A673 (cell line): ENCODE data around the gene PACRG. TPM values are rescaled to one million over a fixed set of nuclear protein-coding genes. Genes with fewer than 3 reads are reported as not detected.

ENCODE experiments used
- BruUV-seq: library from RNA; stranded (reverse); fragments of 400-500 nt; replicated peaks from 2 replicates; lab custom pipeline; 2021; lab: Mats Ljungman, UMichigan
- CTCF ChIA-PET: fragments of 300-600 bp; sonication (Branson Sonifier 250); formaldehyde crosslinking; loops from one replicate; lab custom pipeline; 2022; ENCODE audit warnings: antibody characterized with exemption; lab: Charles Lee
- POLR2A ChIA-PET: fragments of 300-600 bp; sonication (Branson Sonifier 250); formaldehyde crosslinking; loops from one replicate; lab custom pipeline; 2022; ENCODE audit warnings: antibody characterized with exemption; ENCODE audit not compliant: low non-redundant PET; lab: Charles Lee
- DNase-seq: peaks from one replicate; pipeline ENCODE4 v3.0.0-alpha.2; 2015; ENCODE audit warnings: low spot score
- H3K27ac ChIP-seq: fragments of 200-600 bp; sonication (generic); 2 replicates; pipeline ENCODE4 v1.5.1; 2016; ENCODE audit warnings: mixed run types, low read depth, mild to moderate bottlenecking, mixed read lengths, antibody characterized with exemption, low read length; ENCODE audit not compliant: poor library complexity, severe bottlenecking
- H3K27me3 ChIP-seq: fragments of 200-600 bp; sonication (generic); replicated peaks from 2 replicates; pipeline ENCODE4 v1.6.1; 2017; ENCODE audit warnings: mixed run types, low read depth, mild to moderate bottlenecking, mixed read lengths, antibody characterized with exemption, low read length; ENCODE audit not compliant: insufficient read depth, poor library complexity
- H3K36me3 ChIP-seq: fragments of 200-600 bp; sonication (generic); 2 replicates; pipeline ENCODE4 v1.6.1; 2016; ENCODE audit warnings: mixed run types, mild to moderate bottlenecking, mixed read lengths, antibody characterized with exemption, low read length; ENCODE audit not compliant: insufficient read depth, poor library complexity, severe bottlenecking
- H3K4me1 ChIP-seq: fragments of 200-600 bp; sonication (generic); 2 replicates; pipeline ENCODE4 v1.6.1; 2017; ENCODE audit warnings: mixed run types, mild to moderate bottlenecking, mixed read lengths, antibody characterized with exemption, low read length; ENCODE audit not compliant: insufficient read depth, poor library complexity, severe bottlenecking
- H3K4me3 ChIP-seq: fragments of 200-600 bp; sonication (generic); 2 replicates; pipeline ENCODE4 v1.5.1; 2016; ENCODE audit warnings: low read depth, mixed run types, mild to moderate bottlenecking, mixed read lengths, low read length; ENCODE audit not compliant: poor library complexity, severe bottlenecking
- H3K9me3 ChIP-seq: fragments of 200-600 bp; sonication (generic); 2 replicates; pipeline ENCODE4 v1.6.1; 2016; ENCODE audit warnings: mixed run types, low read depth, mild to moderate bottlenecking, mixed read lengths, antibody characterized with exemption, low read length; ENCODE audit not compliant: poor library complexity, severe bottlenecking
- EZH2 ChIP-seq: fragments of 200-600 bp; sonication (generic); IDR thresholded peaks from 2 replicates; pipeline ENCODE4 v1.6.1; 2017; ENCODE audit warnings: borderline replicate concordance, low read depth, mild to moderate bottlenecking, mixed read lengths, antibody characterized with exemption, low read length; ENCODE audit not compliant: poor library complexity, severe bottlenecking
- intact Hi-C: fragments of 100-400 bp; cut with micrococcal nuclease; formaldehyde crosslinking; loops from one replicate; pipeline ENCODE4 v1.10.0; 2022; ENCODE audit not compliant: unreplicated experiment
- total RNA-seq: library from RNA; stranded (reverse); gene quantifications from 2 replicates; pipeline ENCODE4 v1.2.3, GENCODE V29; 2021
- TF ChIP-seq, protein P1 (sequence below): fragments of 300-800, 200-600 bp; sonication (generic); conservative IDR thresholded peaks from 2 replicates; pipeline ENCODE4 v1.5.1; 2017; ENCODE audit warnings: low read depth, mild to moderate bottlenecking, antibody characterized with exemption, low read length, moderate library complexity, mixed read lengths

PACRG gene
- total RNA-seq, 1 experiment from 2014 or later = not detected

DNA sequence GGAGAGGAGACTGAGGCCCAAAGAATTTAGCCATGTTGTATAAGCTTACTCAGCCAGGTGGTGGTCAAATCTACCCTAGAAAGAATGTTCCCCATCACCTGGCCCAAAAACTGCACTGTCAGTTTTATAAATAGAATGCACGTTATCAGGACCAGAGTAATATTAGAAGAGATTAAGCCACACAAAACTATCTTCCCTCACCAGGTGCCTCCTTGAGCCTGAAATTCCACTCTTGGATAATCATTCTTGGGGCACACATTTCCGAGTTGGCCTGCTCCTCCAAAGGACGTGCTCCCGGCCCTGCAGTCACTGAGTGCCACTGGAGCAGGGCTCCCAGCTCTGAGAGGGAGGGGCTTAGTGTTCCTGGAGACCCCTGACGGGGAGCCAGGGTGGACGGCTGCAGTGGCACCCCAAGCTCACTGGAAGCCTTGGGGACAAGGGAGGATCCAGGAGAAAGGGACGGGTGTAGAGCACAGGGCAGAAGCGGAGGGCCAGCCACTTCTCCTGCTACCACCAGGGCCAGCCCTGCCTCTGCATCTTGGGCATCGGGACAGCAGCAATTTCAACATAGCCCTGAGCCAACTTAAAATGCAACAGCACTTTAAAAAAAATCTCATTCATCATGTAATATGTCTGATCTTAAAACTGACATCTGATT lies 525.9 kb downstream of the PACRG start:
- Histone ChIP-seq H3K36me3 (no peaks in the 10 kb centered on the region), H3K9me3 (no peaks in the 10 kb centered on the region), H3K27me3 (no peaks in the 10 kb centered on the region), H3K4me1 (no peaks in the 10 kb centered on the region), H3K4me3 (no peak overlapping the region), H3K27ac (no peak overlapping the region)
- ChIA-PET CTCF (no interaction called here), POLR2A (no interaction called here)
- intact Hi-C loops = no loop called here
- BruUV-seq = no TSS peak
- no peak for TF ChIP-seq EZH2
- TF ChIP-seq, protein P1, sequence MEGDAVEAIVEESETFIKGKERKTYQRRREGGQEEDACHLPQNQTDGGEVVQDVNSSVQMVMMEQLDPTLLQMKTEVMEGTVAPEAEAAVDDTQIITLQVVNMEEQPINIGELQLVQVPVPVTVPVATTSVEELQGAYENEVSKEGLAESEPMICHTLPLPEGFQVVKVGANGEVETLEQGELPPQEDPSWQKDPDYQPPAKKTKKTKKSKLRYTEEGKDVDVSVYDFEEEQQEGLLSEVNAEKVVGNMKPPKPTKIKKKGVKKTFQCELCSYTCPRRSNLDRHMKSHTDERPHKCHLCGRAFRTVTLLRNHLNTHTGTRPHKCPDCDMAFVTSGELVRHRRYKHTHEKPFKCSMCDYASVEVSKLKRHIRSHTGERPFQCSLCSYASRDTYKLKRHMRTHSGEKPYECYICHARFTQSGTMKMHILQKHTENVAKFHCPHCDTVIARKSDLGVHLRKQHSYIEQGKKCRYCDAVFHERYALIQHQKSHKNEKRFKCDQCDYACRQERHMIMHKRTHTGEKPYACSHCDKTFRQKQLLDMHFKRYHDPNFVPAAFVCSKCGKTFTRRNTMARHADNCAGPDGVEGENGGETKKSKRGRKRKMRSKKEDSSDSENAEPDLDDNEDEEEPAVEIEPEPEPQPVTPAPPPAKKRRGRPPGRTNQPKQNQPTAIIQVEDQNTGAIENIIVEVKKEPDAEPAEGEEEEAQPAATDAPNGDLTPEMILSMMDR = no peak
- DNase-seq = no peak

DNA sequence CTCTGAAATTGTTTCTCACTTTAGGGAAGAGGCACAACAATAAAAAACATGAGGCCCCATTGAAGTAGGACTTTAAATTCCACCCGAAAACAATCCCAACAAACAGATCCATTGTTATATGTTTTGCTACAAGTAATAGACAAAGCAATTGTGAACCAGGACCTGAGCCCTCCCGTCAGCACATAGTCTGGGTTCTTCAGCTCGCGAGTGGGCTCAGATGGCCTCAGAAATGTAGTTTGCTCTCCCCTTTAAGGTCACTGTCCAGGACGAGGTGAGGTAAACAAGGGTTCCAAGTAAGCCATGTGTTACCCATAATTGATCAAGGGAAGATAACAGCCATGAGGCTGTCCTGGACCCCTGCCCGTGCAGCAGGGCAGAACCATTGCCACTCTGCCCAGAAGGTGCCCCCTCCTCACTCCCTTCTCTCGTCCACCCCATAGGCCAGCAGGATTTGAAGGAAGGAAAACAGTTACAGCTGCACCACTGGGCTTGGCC lies 526.6 kb downstream of the PACRG start:
- intact Hi-C loops = no loop called here
- Histone ChIP-seq H3K36me3 (no peaks in the 10 kb centered on the region), H3K27ac (no peak overlapping the region), H3K9me3 (no peaks in the 10 kb centered on the region), H3K4me1 (no peaks in the 10 kb centered on the region), H3K27me3 (no peaks in the 10 kb centered on the region), H3K4me3 (no peak overlapping the region)
- ChIA-PET POLR2A (no interaction called here), CTCF (no interaction called here)
- no peak for TF ChIP-seq EZH2
- TF ChIP-seq, protein P1 = no peak
- DNase-seq = no peak
- BruUV-seq = no TSS peak

DNA sequence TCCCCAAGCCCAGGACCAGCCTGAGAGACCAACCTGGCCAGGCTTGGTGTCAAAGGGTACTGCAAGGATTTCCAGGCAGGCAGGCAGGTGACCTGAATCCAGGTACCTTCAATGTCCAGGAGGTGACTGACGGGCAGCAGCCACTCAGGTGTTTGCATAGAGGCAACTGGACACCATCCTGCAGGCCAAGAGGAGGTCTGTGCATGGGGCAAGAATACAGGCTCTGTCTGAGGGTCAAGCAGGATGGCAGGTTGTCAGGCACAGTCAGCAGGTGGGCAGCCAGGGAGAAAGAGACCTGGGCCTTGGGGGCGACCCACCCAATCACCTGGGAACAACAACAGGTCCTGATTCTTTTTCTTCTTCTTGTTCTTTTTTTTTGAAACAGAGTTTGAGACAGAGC lies 527.5 kb downstream of the PACRG start:
- Histone ChIP-seq H3K4me1 (peaks cover 3% of the 10 kb centered on the region), H3K27ac (no peak overlapping the region), H3K4me3 (no peak overlapping the region), H3K27me3 (no peaks in the 10 kb centered on the region), H3K9me3 (no peaks in the 10 kb centered on the region), H3K36me3 (no peaks in the 10 kb centered on the region)
- intact Hi-C loops = no loop called here
- TF ChIP-seq EZH2 = no peak
- TF ChIP-seq, protein P1 = no peak
- ChIA-PET POLR2A (no interaction called here), CTCF (no interaction called here)
- DNase-seq = no peak
- no TSS peak for BruUV-seq
